ENCODE measurements around the gene RAD51B. TPM values are rescaled to one million over a fixed set of nuclear protein-coding genes. Genes with fewer than 3 reads are reported as not detected.

The RAD51B gene
- total RNA-seq, 1 experiment from 2014 or later = 14.2 TPM

GRCh38 chr14:68331426-68331825, 511.8 kb downstream of the RAD51B start:
- DNase-seq (ENCODE audit: low spot score) (no peak), ATAC-seq (no peak)
- ChIA-PET POLR2A (no interaction called here), CTCF (interaction anchor here (1.2 kb wide), 1 partner anchor 33 kb away, joined by 3 read pairs; no protein-coding TSS in a partner anchor)
- H3K4me1 Mint-ChIP-seq = peaks cover 31% of the 10 kb centered on the region
- no peaks in the 10 kb centered on the region for H3K36me3 Mint-ChIP-seq
- H3K27ac Mint-ChIP-seq = no peak overlapping the region
- H3K9me3 Mint-ChIP-seq = no peaks in the 10 kb centered on the region
- no peaks in the 10 kb centered on the region for H3K27me3 Mint-ChIP-seq (ENCODE audit: low read depth)
- TF ChIP-seq RORB (CRISPR knock-in tag; IDR thresholded peaks at IDR 0.05) (no peak), ATF6 (CRISPR knock-in tag; IDR thresholded peaks at IDR 0.05) (no peak), ETV6 (CRISPR knock-in tag; IDR thresholded peaks at IDR 0.05) (no peak), TCF7 (CRISPR knock-in tag; IDR thresholded peaks at IDR 0.05; ENCODE audit: low read depth) (no peak), E2F4 (CRISPR knock-in tag; IDR thresholded peaks at IDR 0.05; ENCODE audit: borderline replicate concordance, low read depth) (no peak), ZNF219 (CRISPR knock-in tag; IDR thresholded peaks at IDR 0.05; ENCODE audit: borderline replicate concordance) (no peak), PRDM15 (CRISPR knock-in tag; IDR thresholded peaks at IDR 0.05) (no peak), ZNF396 (CRISPR knock-in tag; IDR thresholded peaks at IDR 0.05; ENCODE audit: borderline replicate concordance) (no peak), ZNF425 (CRISPR knock-in tag; conservative IDR thresholded peaks at IDR 0.05) (no peak), NFE2L1 (CRISPR knock-in tag; IDR thresholded peaks at IDR 0.05) (no peak), NR1H2 (CRISPR knock-in tag; IDR thresholded peaks at IDR 0.05) (no peak), IRF2 (CRISPR knock-in tag; IDR thresholded peaks at IDR 0.05; ENCODE audit: borderline replicate concordance, low read depth) (no peak), ELF4 (CRISPR knock-in tag; IDR thresholded peaks at IDR 0.05; ENCODE audit: low read depth) (no peak), ATF2 (CRISPR knock-in tag; IDR thresholded peaks at IDR 0.05; ENCODE audit: borderline replicate concordance, low read depth) (no peak), ZNF138 (CRISPR knock-in tag; conservative IDR thresholded peaks at IDR 0.05) (no peak), SMAD4 (CRISPR knock-in tag; IDR thresholded peaks at IDR 0.05) (no peak), USF1 (CRISPR knock-in tag; IDR thresholded peaks at IDR 0.05) (no peak), ZNF263 (CRISPR knock-in tag; IDR thresholded peaks at IDR 0.05; ENCODE audit: low read depth) (no peak), TP53 (CRISPR knock-in tag; IDR thresholded peaks at IDR 0.05) (no peak), NR2C2 (CRISPR knock-in tag; IDR thresholded peaks at IDR 0.05) (no peak)
- no peak overlapping the region for H3K4me3 Mint-ChIP-seq
